ENCODE results near the gene HNRNPF.
"Not testable (repeated sequence)": the region's sequence is repeated elsewhere in the genome, so short reads cannot be mapped to it uniquely, and the experiment has no call there.

DNA sequence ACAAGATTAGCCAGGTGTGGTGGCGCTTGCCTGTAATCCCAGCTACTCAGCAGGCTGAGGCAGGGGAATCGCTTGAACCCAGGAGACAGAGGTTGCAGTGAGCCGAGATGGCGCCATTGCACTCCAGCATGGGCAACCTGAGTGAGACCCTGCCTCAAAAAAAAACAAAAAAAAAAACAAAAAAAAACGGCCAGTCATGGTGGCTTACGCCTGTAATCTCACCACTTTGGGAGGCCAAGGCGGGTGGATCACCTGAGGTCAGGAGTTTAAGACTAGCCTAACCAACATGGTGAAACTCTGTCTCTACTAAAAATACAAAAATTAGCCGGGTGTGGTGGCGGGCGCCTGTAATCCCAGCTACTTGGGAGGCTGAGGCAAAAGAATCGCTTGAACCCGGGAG lies 17.5 kb upstream of the HNRNPF start:
- TF ChIP-seq, protein P1, sequence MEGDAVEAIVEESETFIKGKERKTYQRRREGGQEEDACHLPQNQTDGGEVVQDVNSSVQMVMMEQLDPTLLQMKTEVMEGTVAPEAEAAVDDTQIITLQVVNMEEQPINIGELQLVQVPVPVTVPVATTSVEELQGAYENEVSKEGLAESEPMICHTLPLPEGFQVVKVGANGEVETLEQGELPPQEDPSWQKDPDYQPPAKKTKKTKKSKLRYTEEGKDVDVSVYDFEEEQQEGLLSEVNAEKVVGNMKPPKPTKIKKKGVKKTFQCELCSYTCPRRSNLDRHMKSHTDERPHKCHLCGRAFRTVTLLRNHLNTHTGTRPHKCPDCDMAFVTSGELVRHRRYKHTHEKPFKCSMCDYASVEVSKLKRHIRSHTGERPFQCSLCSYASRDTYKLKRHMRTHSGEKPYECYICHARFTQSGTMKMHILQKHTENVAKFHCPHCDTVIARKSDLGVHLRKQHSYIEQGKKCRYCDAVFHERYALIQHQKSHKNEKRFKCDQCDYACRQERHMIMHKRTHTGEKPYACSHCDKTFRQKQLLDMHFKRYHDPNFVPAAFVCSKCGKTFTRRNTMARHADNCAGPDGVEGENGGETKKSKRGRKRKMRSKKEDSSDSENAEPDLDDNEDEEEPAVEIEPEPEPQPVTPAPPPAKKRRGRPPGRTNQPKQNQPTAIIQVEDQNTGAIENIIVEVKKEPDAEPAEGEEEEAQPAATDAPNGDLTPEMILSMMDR (IDR thresholded peaks at IDR 0.05; ENCODE audit: borderline replicate concordance, extremely low read depth, low read length, poor library complexity, severe bottlenecking) = not testable (repeated sequence)
- not testable (repeated sequence) for TF ChIP-seq EZH2 (IDR thresholded peaks at IDR 0.05; ENCODE audit: borderline replicate concordance, low read depth, low read length, severe bottlenecking)
